ENCODE results near the gene ASF1B. TPM values are rescaled to one million over a fixed set of nuclear protein-coding genes. Genes with fewer than 3 reads are reported as not detected.
A peak's percentile ranks its signal among the peaks of the same experiment; 100 is the strongest.

The ASF1B gene
- total RNA-seq, 1 donor from 2014 or later = 0.96 TPM

GRCh38 chr19:14082675-14082960, 53.8 kb downstream of the ASF1B start:
- H3K9me3 ChIP-seq (replicated peaks) = no peaks in the 10 kb centered on the region
- H3K27me3 ChIP-seq (ENCODE audit: low read depth) = no peaks in the 10 kb centered on the region
- H3K4me3 ChIP-seq = peak overlapping the region; percentile 83
- H3K4me1 ChIP-seq = peaks cover 28% of the 10 kb centered on the region
- H3K27ac ChIP-seq (replicated peaks) = peak overlapping the region; percentile 94
- DNase-seq = no peak
- peaks cover 2% of the 10 kb centered on the region for H3K36me3 ChIP-seq
- intact Hi-C loops (cut with micrococcal nuclease) = no loop called here
- TF ChIP-seq CTCF (IDR thresholded peaks at IDR 0.05; ENCODE audit: borderline replicate concordance) = no peak

GRCh38 chr19:14081797-14082674, 54.4 kb downstream of the ASF1B start:
- Histone ChIP-seq H3K4me1 (peaks cover 28% of the 10 kb centered on the region), H3K27ac (replicated peaks) (peak overlapping the region; percentile 94), H3K36me3 (no peaks in the 10 kb centered on the region), H3K27me3 (ENCODE audit: low read depth) (no peaks in the 10 kb centered on the region), H3K4me3 (peak overlapping the region; percentile 83), H3K9me3 (replicated peaks) (no peaks in the 10 kb centered on the region)
- DNase-seq = peak; percentile 45
- TF ChIP-seq CTCF (IDR thresholded peaks at IDR 0.05; ENCODE audit: borderline replicate concordance) = no peak
- intact Hi-C loops (cut with micrococcal nuclease) = no loop called here

GRCh38 chr19:14080887-14081796, 55.2 kb downstream of the ASF1B start:
- H3K36me3 ChIP-seq = no peaks in the 10 kb centered on the region
- peak overlapping the region; percentile 94 for H3K27ac ChIP-seq (replicated peaks)
- peak; percentile 98 for DNase-seq
- peak overlapping the region; percentile 83 for H3K4me3 ChIP-seq
- no peaks in the 10 kb centered on the region for H3K9me3 ChIP-seq (replicated peaks)
- intact Hi-C loops (cut with micrococcal nuclease) = no loop called here
- H3K27me3 ChIP-seq (ENCODE audit: low read depth) = no peaks in the 10 kb centered on the region
- TF ChIP-seq CTCF (IDR thresholded peaks at IDR 0.05; ENCODE audit: borderline replicate concordance) = no peak
- H3K4me1 ChIP-seq = peaks cover 28% of the 10 kb centered on the region

GRCh38 chr19:14078411-14078810, 58.0 kb downstream of the ASF1B start:
- no peak for TF ChIP-seq CTCF (IDR thresholded peaks at IDR 0.05; ENCODE audit: borderline replicate concordance)
- H3K36me3 ChIP-seq = no peaks in the 10 kb centered on the region
- H3K27ac ChIP-seq (replicated peaks) = peak overlapping the region; percentile 27
- no peaks in the 10 kb centered on the region for H3K27me3 ChIP-seq (ENCODE audit: low read depth)
- H3K4me3 ChIP-seq = no peak overlapping the region
- no peaks in the 10 kb centered on the region for H3K9me3 ChIP-seq (replicated peaks)
- DNase-seq = no peak
- intact Hi-C loops (cut with micrococcal nuclease) = no loop called here
- H3K4me1 ChIP-seq = peaks cover 54% of the 10 kb centered on the region

- intact Hi-C loops (cut with micrococcal nuclease) = no loop called here
- H3K4me3 ChIP-seq = peak overlapping the region; percentile 92
- no peaks in the 10 kb centered on the region for H3K36me3 ChIP-seq
- peaks cover 46% of the 10 kb centered on the region for H3K4me1 ChIP-seq
- DNase-seq = no peak
- no peak for TF ChIP-seq CTCF (IDR thresholded peaks at IDR 0.05; ENCODE audit: borderline replicate concordance)
- H3K27ac ChIP-seq (replicated peaks) = peak overlapping the region; percentile 96
- no peaks in the 10 kb centered on the region for H3K27me3 ChIP-seq (ENCODE audit: low read depth)
- H3K9me3 ChIP-seq (replicated peaks) = no peaks in the 10 kb centered on the region
Observed at GRCh38 chr19:14073925-14074838, 62.2 kb downstream of the ASF1B start.

Data from left ventricle myocardium inferior (tissue), 1 donor.